ENCODE measurements around the gene CUBN.

The CUBN gene

DNA sequence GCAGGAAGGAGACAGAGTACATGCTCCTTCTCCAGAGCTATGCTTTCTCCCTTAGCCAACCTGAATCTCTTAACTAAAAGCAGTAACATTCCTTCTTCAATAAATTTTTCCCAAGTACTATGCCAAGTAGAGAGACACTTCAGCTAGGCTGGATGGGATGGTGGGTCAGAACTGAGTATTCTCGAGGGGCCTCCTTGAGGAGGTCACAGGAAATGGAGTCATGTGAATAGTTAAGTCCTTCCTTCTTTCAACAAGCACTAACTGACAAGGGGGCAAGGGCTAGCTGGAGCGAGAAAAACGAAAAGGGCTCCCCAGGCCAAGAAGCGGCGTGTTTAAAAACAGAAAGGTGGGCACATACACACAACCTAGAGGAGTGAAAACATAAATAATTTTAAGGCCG, 317.8 kb downstream of the CUBN start:
- H3K9me3 ChIP-seq (ENCODE audit: severe bottlenecking) = no peaks in the 10 kb centered on the region
- no peak overlapping the region for H3K4me3 ChIP-seq (ENCODE audit: low read depth, low read length)
- H3K27me3 ChIP-seq (ENCODE audit: insufficient read depth, low read depth, severe bottlenecking) = no peaks in the 10 kb centered on the region
- H3K27ac ChIP-seq = no peak overlapping the region
- TF ChIP-seq, protein P1, sequence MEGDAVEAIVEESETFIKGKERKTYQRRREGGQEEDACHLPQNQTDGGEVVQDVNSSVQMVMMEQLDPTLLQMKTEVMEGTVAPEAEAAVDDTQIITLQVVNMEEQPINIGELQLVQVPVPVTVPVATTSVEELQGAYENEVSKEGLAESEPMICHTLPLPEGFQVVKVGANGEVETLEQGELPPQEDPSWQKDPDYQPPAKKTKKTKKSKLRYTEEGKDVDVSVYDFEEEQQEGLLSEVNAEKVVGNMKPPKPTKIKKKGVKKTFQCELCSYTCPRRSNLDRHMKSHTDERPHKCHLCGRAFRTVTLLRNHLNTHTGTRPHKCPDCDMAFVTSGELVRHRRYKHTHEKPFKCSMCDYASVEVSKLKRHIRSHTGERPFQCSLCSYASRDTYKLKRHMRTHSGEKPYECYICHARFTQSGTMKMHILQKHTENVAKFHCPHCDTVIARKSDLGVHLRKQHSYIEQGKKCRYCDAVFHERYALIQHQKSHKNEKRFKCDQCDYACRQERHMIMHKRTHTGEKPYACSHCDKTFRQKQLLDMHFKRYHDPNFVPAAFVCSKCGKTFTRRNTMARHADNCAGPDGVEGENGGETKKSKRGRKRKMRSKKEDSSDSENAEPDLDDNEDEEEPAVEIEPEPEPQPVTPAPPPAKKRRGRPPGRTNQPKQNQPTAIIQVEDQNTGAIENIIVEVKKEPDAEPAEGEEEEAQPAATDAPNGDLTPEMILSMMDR (IDR thresholded peaks at IDR 0.05; ENCODE audit: low read depth, low read length) = no peak
- no peaks in the 10 kb centered on the region for H3K36me3 ChIP-seq
- no peak for DNase-seq

- TF ChIP-seq, protein P1 (IDR thresholded peaks at IDR 0.05; ENCODE audit: low read depth, low read length) = no peak
- H3K4me3 ChIP-seq (ENCODE audit: low read depth, low read length) = no peak overlapping the region
- DNase-seq = no peak
- H3K27ac ChIP-seq = no peak overlapping the region
- H3K27me3 ChIP-seq (ENCODE audit: insufficient read depth, low read depth, severe bottlenecking) = no peaks in the 10 kb centered on the region
- no peaks in the 10 kb centered on the region for H3K36me3 ChIP-seq
- H3K9me3 ChIP-seq (ENCODE audit: severe bottlenecking) = no peaks in the 10 kb centered on the region
Measured at GRCh38 chr10:16811292-16811691, 318.3 kb downstream of the CUBN start.

- H3K9me3 ChIP-seq (ENCODE audit: severe bottlenecking) = no peaks in the 10 kb centered on the region
- peak; percentile 52 for DNase-seq
- H3K27me3 ChIP-seq (ENCODE audit: insufficient read depth, low read depth, severe bottlenecking) = no peaks in the 10 kb centered on the region
- H3K27ac ChIP-seq = no peak overlapping the region
- no peak overlapping the region for H3K4me3 ChIP-seq (ENCODE audit: low read depth, low read length)
- no peaks in the 10 kb centered on the region for H3K36me3 ChIP-seq
- TF ChIP-seq, protein P1 (IDR thresholded peaks at IDR 0.05; ENCODE audit: low read depth, low read length) = peak; percentile 60
Measured at GRCh38 chr10:16809074-16809718, 320.4 kb downstream of the CUBN start.

DNA sequence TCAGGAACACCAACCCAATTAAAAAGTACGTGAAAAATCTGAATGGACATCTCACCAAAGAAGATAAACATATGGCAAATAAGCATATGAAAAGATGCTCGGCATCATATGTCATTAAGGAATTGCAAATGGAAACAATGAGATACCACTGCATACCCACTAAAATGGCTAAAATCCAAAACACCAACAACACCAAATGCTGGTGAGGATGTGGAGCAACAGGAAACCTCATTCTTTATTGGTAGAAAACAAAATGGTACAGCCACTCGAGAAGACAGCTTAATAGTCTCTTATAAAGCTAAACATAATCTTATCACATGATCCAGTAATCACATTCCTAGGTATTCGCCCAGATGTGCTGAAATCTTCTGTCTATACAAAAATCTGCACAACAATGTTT, 325.5 kb downstream of the CUBN start:
- Histone ChIP-seq H3K4me3 (ENCODE audit: low read depth, low read length) (no peak overlapping the region), H3K27ac (no peak overlapping the region), H3K36me3 (no peaks in the 10 kb centered on the region), H3K27me3 (ENCODE audit: insufficient read depth, low read depth, severe bottlenecking) (no peaks in the 10 kb centered on the region), H3K9me3 (ENCODE audit: severe bottlenecking) (no peaks in the 10 kb centered on the region)
- no peak for DNase-seq
- TF ChIP-seq, protein P1 (IDR thresholded peaks at IDR 0.05; ENCODE audit: low read depth, low read length) = no peak

DNA sequence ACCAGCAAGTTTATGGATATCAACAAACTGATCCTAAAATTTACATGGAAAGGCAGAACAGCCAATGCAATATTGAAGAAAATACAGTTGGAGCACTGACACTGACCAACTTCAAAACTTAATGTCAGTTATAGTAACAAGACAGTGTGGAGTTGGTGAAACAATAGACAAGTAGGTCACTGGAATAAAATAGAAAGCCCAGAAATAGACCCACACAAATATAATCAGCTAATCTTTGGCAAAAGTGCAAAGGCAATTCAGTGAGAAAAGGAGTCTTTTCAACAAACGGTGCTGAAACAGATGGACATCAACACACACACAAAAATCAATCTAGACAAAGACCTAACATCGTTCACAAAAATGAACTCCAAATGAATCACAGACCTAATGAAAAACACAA, 326.1 kb downstream of the CUBN start:
- DNase-seq = no peak
- Histone ChIP-seq H3K9me3 (ENCODE audit: severe bottlenecking) (no peaks in the 10 kb centered on the region), H3K27me3 (ENCODE audit: insufficient read depth, low read depth, severe bottlenecking) (no peaks in the 10 kb centered on the region), H3K4me3 (ENCODE audit: low read depth, low read length) (no peak overlapping the region), H3K27ac (no peak overlapping the region), H3K36me3 (no peaks in the 10 kb centered on the region)
- TF ChIP-seq, protein P1 (IDR thresholded peaks at IDR 0.05; ENCODE audit: low read depth, low read length) = no peak

- no peaks in the 10 kb centered on the region for H3K36me3 ChIP-seq
- H3K27ac ChIP-seq = no peak overlapping the region
Measured at GRCh38 chr10:16799621-16800020, 330.0 kb downstream of the CUBN start.

More at GRCh38 chr10:16799621-16800020, 330.0 kb downstream of the CUBN start:
- no peak for DNase-seq
- Histone ChIP-seq H3K4me3 (ENCODE audit: low read depth, low read length) (no peak overlapping the region), H3K27me3 (ENCODE audit: insufficient read depth, low read depth, severe bottlenecking) (no peaks in the 10 kb centered on the region), H3K9me3 (ENCODE audit: severe bottlenecking) (no peaks in the 10 kb centered on the region)
- TF ChIP-seq, protein P1 (IDR thresholded peaks at IDR 0.05; ENCODE audit: low read depth, low read length) = no peak
